HCT116 (cell line): ENCODE data around the gene MACF1. TPM values are rescaled to one million over a fixed set of nuclear protein-coding genes. Genes with fewer than 3 reads are reported as not detected.

ENCODE experiments used
- ATAC-seq: fragments of 200-7000 bp; cut with Tn5 transposase; 2 replicates; pipeline ENCODE4 v1.9.1; 2020; ENCODE audit warnings: mild to moderate bottlenecking, moderate library complexity
- BruUV-seq: library from RNA; stranded (reverse); fragments of 400-500 nt; replicated peaks from 2 replicates; lab custom pipeline; 2021; lab: Mats Ljungman, UMichigan
- CTCF ChIA-PET: fragments of 300-600 bp; sonication (Branson Sonifier 250); formaldehyde crosslinking; loops from one replicate; lab custom pipeline; 2021; ENCODE audit warnings: antibody characterized with exemption; lab: Charles Lee
- POLR2A ChIA-PET: fragments of 300-600, 350-600 bp; sonication (Branson Sonifier 250); formaldehyde crosslinking; loops from one replicate; lab custom pipeline; 2021; ENCODE audit warnings: antibody characterized with exemption; lab: Charles Lee
- RAD21 ChIA-PET, 2 experiments: fragments of 300-600 bp; sonication (Branson Sonifier 250); formaldehyde crosslinking; loops; one replicate each; lab custom pipeline; 2023; ENCODE audit warnings: low total read pairs in 2 of 2; ENCODE audit not compliant: uncharacterized antibody in 2 of 2, unreplicated experiment in 2 of 2, low non-redundant PET in 1 of 2; lab: Charles Lee
- DNase-seq: peaks from one replicate; pipeline ENCODE4 v3.0.0-alpha.2; 2010; ENCODE audit warnings: low read depth, low spot score
- H2AFZ ChIP-seq: fragments of 200-600 bp; shearing (Covaris generic), sonication (generic); 2 replicates; pipeline ENCODE4 v1.6.1; 2017; ENCODE audit warnings: low read depth, mixed run types, mixed read lengths, antibody characterized with exemption, low read length; ENCODE audit not compliant: poor library complexity, severe bottlenecking
- H3K27ac ChIP-seq: 2 replicates; pipeline ENCODE4 v1.5.1; 2012; ENCODE audit warnings: low read depth, low read length
- H3K27me3 ChIP-seq: fragments of 200-600 bp; sonication (generic); 2 replicates; pipeline ENCODE4 v1.6.1; 2016; ENCODE audit warnings: mixed run types, low read length, mixed read lengths; ENCODE audit not compliant: insufficient read depth
- H3K36me3 ChIP-seq, 2 experiments: fragments of 200-500 bp in 1 of 2; fragments of 200-600 bp in 1 of 2; sonication (Bioruptor generic) in 1 of 2; sonication (generic) in 1 of 2; 2 replicates each; pipeline versions ENCODE4 v1.5.1 to v1.6.1; 2014 to 2016; ENCODE audit warnings: low read length in 2 of 2, inconsistent platforms in 1 of 2, mixed read lengths in 1 of 2, mixed run types in 1 of 2; ENCODE audit not compliant: insufficient read depth in 2 of 2, control insufficient read depth in 1 of 2
- H3K4me1 ChIP-seq, 2 experiments: fragments of 200-600 bp in 1 of 2; sonication (generic) in 1 of 2; 2 replicates each; pipeline versions ENCODE4 v1.5.1 to v1.6.1; 2012 to 2017; ENCODE audit warnings: low read length in 2 of 2, inconsistent platforms in 1 of 2, mild to moderate bottlenecking in 1 of 2, mixed read lengths in 1 of 2, mixed run types in 1 of 2, moderate library complexity in 1 of 2; ENCODE audit not compliant: insufficient read depth in 2 of 2, control insufficient read depth in 1 of 2
- H3K4me2 ChIP-seq: fragments of 200-600 bp; sonication (generic); 2 replicates; pipeline ENCODE4 v1.6.1; 2017; ENCODE audit warnings: mixed run types, low read length, mixed read lengths
- H3K4me3 ChIP-seq, 2 experiments: fragments of 200-600 bp in 1 of 2; sonication (generic) in 1 of 2; replicated peaks in 1 of 2; 2 replicates each; pipeline ENCODE4 v1.5.1; 2011 to 2016; ENCODE audit warnings: low read length in 2 of 2, control low read depth in 1 of 2, low read depth in 1 of 2, mild to moderate bottlenecking in 1 of 2, mixed read lengths in 1 of 2, mixed run types in 1 of 2
- H3K79me2 ChIP-seq: fragments of 200-600 bp; sonication (generic); 2 replicates; pipeline ENCODE4 v1.6.1; 2017; ENCODE audit warnings: mild to moderate bottlenecking, mixed run types, low read length, moderate library complexity, mixed read lengths; ENCODE audit not compliant: insufficient read depth
- H3K9ac ChIP-seq: fragments of 200-600 bp; sonication (generic); 2 replicates; pipeline ENCODE4 v1.6.1; 2016; ENCODE audit warnings: low read length, mixed read lengths
- H3K9me2 ChIP-seq: fragments of 200-600 bp; sonication (generic), shearing (Covaris generic); 2 replicates; pipeline ENCODE4 v1.6.1; 2017; ENCODE audit warnings: mixed run types, mild to moderate bottlenecking, moderate library complexity; ENCODE audit not compliant: insufficient read depth
- H3K9me3 ChIP-seq, 2 experiments: fragments of 200-500 bp in 1 of 2; fragments of 200-600 bp in 1 of 2; sonication (Bioruptor generic) in 1 of 2; sonication (generic) in 1 of 2; 2 replicates each; pipeline ENCODE4 v1.6.1; 2014 to 2017; ENCODE audit warnings: low read length in 2 of 2, mixed read lengths in 2 of 2, inconsistent platforms in 1 of 2, low read depth in 1 of 2, mild to moderate bottlenecking in 1 of 2, mixed run types in 1 of 2, moderate library complexity in 1 of 2; ENCODE audit not compliant: control insufficient read depth in 1 of 2, insufficient read depth in 1 of 2
- H4K20me1 ChIP-seq: fragments of 200-600 bp; sonication (generic), shearing (Covaris generic); 2 replicates; pipeline ENCODE4 v1.6.1; 2017; ENCODE audit warnings: mixed run types, mild to moderate bottlenecking, moderate library complexity; ENCODE audit not compliant: insufficient read depth
- CBX3 ChIP-seq: IDR thresholded peaks from 2 replicates; pipeline ENCODE4 v1.6.1; 2012; ENCODE audit warnings: low read depth
- CEBPB ChIP-seq: IDR thresholded peaks from 2 replicates; pipeline ENCODE4 v1.6.1; 2012; ENCODE audit warnings: low read depth
- ELF1 ChIP-seq: IDR thresholded peaks from 2 replicates; pipeline ENCODE4 v1.6.1; 2012; ENCODE audit warnings: low read depth, borderline replicate concordance
- EZH2 ChIP-seq: fragments of 200-600 bp; sonication (generic); IDR thresholded peaks from 2 replicates; pipeline ENCODE4 v1.6.1; 2017; ENCODE audit warnings: antibody characterized with exemption, mixed run types
- EZH2phosphoT487 ChIP-seq: fragments of 200-600 bp; IDR thresholded peaks from 2 replicates; pipeline ENCODE4 v1.6.1; 2018; ENCODE audit warnings: antibody characterized with exemption, borderline replicate concordance
- FOSL1 ChIP-seq: IDR thresholded peaks from 2 replicates; pipeline ENCODE4 v1.6.1; 2012; ENCODE audit warnings: low read depth
- JUND ChIP-seq: IDR thresholded peaks from 2 replicates; pipeline ENCODE4 v1.6.1; 2012
- SIN3A ChIP-seq: IDR thresholded peaks from 2 replicates; pipeline ENCODE4 v1.6.1; 2012; ENCODE audit warnings: low read depth
- SP1 ChIP-seq: IDR thresholded peaks from 2 replicates; pipeline ENCODE4 v1.6.1; 2012; ENCODE audit warnings: low read depth
- TCF7L2 ChIP-seq: IDR thresholded peaks from 2 replicates; pipeline ENCODE4 v1.7.0; 2011; ENCODE audit warnings: borderline replicate concordance, inconsistent platforms; ENCODE audit not compliant: insufficient read depth, insufficient read length; ENCODE audit errors: extremely low read depth
- ZNF274 ChIP-seq: fragments of 200-500 bp; sonication (Bioruptor generic); IDR thresholded peaks from 2 replicates; pipeline ENCODE4 v1.6.1; 2014; ENCODE audit warnings: mild to moderate bottlenecking, low read depth, low read length, inconsistent platforms
- intact Hi-C: fragments of 100-400 bp; cut with micrococcal nuclease; formaldehyde crosslinking; loops from 2 replicates; pipeline ENCODE4 v1.10.0; 2022
- total RNA-seq: library from RNA; stranded (reverse); gene quantifications from one replicate; pipeline ENCODE4 v1.2.1, GENCODE V29; 2021; ENCODE audit not compliant: unreplicated experiment
- TF ChIP-seq, protein P1 (sequence below), 3 experiments: fragments of 200-600 bp in 1 of 3; sonication (generic) in 1 of 3; IDR thresholded peaks in 2 of 3; conservative IDR thresholded peaks in 1 of 3; 2 replicates each; pipeline ENCODE4 v1.5.1; 2012 to 2017; ENCODE audit warnings: low read depth in 2 of 3, low read length in 2 of 3, antibody characterized with exemption in 1 of 3, borderline replicate concordance in 1 of 3, control low read depth in 1 of 3, mild to moderate bottlenecking in 1 of 3, mixed read lengths in 1 of 3, mixed run types in 1 of 3, moderate library complexity in 1 of 3; ENCODE audit not compliant: insufficient read depth in 1 of 3
- TF ChIP-seq, protein P2 (sequence below): IDR thresholded peaks from 2 replicates; pipeline ENCODE4 v1.6.1; 2012
- TF ChIP-seq, protein P3 (sequence below): IDR thresholded peaks from 2 replicates; pipeline ENCODE4 v1.6.1; 2012; ENCODE audit warnings: low read depth

MACF1 gene
- total RNA-seq, 1 experiment from 2014 or later: 146 TPM

DNA sequence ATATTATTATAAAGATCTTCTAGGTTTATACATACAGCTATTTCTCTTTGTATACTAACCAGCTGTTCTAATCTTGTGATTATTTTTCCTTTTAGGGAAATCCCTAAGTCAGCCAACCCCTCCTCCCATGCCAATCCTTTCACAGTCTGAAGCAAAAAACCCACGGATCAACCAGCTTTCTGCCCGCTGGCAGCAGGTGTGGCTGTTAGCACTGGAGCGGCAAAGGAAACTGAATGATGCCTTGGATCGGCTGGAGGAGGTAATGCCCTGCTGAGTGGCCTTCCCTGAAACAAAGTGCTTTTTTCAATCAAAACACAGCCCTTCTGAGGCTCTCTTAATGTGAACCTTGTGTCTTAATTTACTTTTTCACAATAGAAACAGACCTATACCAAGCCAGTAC, 254.5 kb downstream of the MACF1 start:
- BruUV-seq: no TSS peak
- CTCF ChIA-PET: no interaction called here
- no peaks in the 10 kb centered on the region for H3K27me3 ChIP-seq
- ATAC-seq (no peak), DNase-seq (no peak)
- no peaks in the 10 kb centered on the region for H3K4me1 ChIP-seq
- no peak overlapping the region for H3K27ac ChIP-seq
- intact Hi-C loops: no loop called here
- peaks cover 62 to 63% of the 10 kb centered on the region in 2 experiments; a peak in 3 of 4 replicates for H3K36me3 ChIP-seq
- POLR2A ChIA-PET: no interaction called here
- no peaks in the 10 kb centered on the region for H3K9me3 ChIP-seq
- RAD21 ChIA-PET: no interaction called here
- no peaks in the 10 kb centered on the region for H3K9me2 ChIP-seq
- no peak overlapping the region for H3K9ac ChIP-seq
- H3K4me2 ChIP-seq: no peak overlapping the region
- no peak for TF ChIP-seq FOSL1
- no peak for TF ChIP-seq TCF7L2
- TF ChIP-seq, protein P1, sequence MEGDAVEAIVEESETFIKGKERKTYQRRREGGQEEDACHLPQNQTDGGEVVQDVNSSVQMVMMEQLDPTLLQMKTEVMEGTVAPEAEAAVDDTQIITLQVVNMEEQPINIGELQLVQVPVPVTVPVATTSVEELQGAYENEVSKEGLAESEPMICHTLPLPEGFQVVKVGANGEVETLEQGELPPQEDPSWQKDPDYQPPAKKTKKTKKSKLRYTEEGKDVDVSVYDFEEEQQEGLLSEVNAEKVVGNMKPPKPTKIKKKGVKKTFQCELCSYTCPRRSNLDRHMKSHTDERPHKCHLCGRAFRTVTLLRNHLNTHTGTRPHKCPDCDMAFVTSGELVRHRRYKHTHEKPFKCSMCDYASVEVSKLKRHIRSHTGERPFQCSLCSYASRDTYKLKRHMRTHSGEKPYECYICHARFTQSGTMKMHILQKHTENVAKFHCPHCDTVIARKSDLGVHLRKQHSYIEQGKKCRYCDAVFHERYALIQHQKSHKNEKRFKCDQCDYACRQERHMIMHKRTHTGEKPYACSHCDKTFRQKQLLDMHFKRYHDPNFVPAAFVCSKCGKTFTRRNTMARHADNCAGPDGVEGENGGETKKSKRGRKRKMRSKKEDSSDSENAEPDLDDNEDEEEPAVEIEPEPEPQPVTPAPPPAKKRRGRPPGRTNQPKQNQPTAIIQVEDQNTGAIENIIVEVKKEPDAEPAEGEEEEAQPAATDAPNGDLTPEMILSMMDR (IDR thresholded peaks at IDR 0.05 in 2 of 3, conservative IDR thresholded peaks at IDR 0.05 in 1 of 3; ENCODE audit: borderline replicate concordance in 1 of 3, insufficient read depth in 1 of 3, low read depth in 2 of 3, low read length in 2 of 3): no peak
- no peak for TF ChIP-seq ELF1
- no peak for TF ChIP-seq JUND
- no peak for TF ChIP-seq EZH2phosphoT487
- TF ChIP-seq CBX3: no peak
- TF ChIP-seq SIN3A: no peak
- no peak for TF ChIP-seq ZNF274
- no peak for TF ChIP-seq EZH2
- TF ChIP-seq, protein P2, sequence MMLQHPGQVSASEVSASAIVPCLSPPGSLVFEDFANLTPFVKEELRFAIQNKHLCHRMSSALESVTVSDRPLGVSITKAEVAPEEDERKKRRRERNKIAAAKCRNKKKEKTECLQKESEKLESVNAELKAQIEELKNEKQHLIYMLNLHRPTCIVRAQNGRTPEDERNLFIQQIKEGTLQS: no peak
- TF ChIP-seq CEBPB: no peak
- no peak for TF ChIP-seq SP1
- TF ChIP-seq, protein P3, sequence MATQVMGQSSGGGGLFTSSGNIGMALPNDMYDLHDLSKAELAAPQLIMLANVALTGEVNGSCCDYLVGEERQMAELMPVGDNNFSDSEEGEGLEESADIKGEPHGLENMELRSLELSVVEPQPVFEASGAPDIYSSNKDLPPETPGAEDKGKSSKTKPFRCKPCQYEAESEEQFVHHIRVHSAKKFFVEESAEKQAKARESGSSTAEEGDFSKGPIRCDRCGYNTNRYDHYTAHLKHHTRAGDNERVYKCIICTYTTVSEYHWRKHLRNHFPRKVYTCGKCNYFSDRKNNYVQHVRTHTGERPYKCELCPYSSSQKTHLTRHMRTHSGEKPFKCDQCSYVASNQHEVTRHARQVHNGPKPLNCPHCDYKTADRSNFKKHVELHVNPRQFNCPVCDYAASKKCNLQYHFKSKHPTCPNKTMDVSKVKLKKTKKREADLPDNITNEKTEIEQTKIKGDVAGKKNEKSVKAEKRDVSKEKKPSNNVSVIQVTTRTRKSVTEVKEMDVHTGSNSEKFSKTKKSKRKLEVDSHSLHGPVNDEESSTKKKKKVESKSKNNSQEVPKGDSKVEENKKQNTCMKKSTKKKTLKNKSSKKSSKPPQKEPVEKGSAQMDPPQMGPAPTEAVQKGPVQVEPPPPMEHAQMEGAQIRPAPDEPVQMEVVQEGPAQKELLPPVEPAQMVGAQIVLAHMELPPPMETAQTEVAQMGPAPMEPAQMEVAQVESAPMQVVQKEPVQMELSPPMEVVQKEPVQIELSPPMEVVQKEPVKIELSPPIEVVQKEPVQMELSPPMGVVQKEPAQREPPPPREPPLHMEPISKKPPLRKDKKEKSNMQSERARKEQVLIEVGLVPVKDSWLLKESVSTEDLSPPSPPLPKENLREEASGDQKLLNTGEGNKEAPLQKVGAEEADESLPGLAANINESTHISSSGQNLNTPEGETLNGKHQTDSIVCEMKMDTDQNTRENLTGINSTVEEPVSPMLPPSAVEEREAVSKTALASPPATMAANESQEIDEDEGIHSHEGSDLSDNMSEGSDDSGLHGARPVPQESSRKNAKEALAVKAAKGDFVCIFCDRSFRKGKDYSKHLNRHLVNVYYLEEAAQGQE: no peak
- no peak overlapping the region for H2AFZ ChIP-seq
- H3K4me3 ChIP-seq: no peak overlapping the region
- no peaks in the 10 kb centered on the region for H3K79me2 ChIP-seq
- no peaks in the 10 kb centered on the region for H4K20me1 ChIP-seq
